ENCODE results near the gene SPOCK1. TPM values are rescaled to one million over a fixed set of nuclear protein-coding genes. Genes with fewer than 3 reads are reported as not detected.

The SPOCK1 gene
- total and polyA plus RNA-seq, 2 experiments from 2014 or later, result 8.2 to 10.5 TPM

GRCh38 chr5:137082951-137083350 lies 416.2 kb downstream of the SPOCK1 start (continued):
- TF ChIP-seq, protein P1, sequence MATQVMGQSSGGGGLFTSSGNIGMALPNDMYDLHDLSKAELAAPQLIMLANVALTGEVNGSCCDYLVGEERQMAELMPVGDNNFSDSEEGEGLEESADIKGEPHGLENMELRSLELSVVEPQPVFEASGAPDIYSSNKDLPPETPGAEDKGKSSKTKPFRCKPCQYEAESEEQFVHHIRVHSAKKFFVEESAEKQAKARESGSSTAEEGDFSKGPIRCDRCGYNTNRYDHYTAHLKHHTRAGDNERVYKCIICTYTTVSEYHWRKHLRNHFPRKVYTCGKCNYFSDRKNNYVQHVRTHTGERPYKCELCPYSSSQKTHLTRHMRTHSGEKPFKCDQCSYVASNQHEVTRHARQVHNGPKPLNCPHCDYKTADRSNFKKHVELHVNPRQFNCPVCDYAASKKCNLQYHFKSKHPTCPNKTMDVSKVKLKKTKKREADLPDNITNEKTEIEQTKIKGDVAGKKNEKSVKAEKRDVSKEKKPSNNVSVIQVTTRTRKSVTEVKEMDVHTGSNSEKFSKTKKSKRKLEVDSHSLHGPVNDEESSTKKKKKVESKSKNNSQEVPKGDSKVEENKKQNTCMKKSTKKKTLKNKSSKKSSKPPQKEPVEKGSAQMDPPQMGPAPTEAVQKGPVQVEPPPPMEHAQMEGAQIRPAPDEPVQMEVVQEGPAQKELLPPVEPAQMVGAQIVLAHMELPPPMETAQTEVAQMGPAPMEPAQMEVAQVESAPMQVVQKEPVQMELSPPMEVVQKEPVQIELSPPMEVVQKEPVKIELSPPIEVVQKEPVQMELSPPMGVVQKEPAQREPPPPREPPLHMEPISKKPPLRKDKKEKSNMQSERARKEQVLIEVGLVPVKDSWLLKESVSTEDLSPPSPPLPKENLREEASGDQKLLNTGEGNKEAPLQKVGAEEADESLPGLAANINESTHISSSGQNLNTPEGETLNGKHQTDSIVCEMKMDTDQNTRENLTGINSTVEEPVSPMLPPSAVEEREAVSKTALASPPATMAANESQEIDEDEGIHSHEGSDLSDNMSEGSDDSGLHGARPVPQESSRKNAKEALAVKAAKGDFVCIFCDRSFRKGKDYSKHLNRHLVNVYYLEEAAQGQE (IDR thresholded peaks at IDR 0.05; ENCODE audit: unreplicated experiment), result no peak
- TF ChIP-seq CTCF (conservative IDR thresholded peaks at IDR 0.05; ENCODE audit: low read depth in 2 of 2) (no peak), EZH2 (IDR thresholded peaks at IDR 0.05; ENCODE audit: low read depth, unreplicated experiment) (no peak)

GRCh38 chr5:137078171-137078665 lies 420.9 kb downstream of the SPOCK1 start:
- H3K79me2 ChIP-seq (replicated peaks; ENCODE audit: insufficient read depth), result no peaks in the 10 kb centered on the region
- no peak for ATAC-seq
- peak; percentile 11 for DNase-seq (ENCODE audit: low spot score)
- no peaks in the 10 kb centered on the region; the same call in 1 of the 2 replicates for H3K9me2 ChIP-seq (ENCODE audit: insufficient read depth)
- peaks cover 6% of the 10 kb centered on the region for H3K27me3 Mint-ChIP-seq (ENCODE audit: insufficient read depth, low read depth, poor library complexity)
- H3K4me3 ChIP-seq, result no peak overlapping the region
- peaks cover 28% of the 10 kb centered on the region for H3K4me1 Mint-ChIP-seq
- H3F3A ChIP-seq (replicated peaks; ENCODE audit: low read depth), result no peaks in the 10 kb centered on the region
- H3K9me3 Mint-ChIP-seq, result no peaks in the 10 kb centered on the region
- no peak overlapping the region for H3K27ac Mint-ChIP-seq
- H3K36me3 ChIP-seq (ENCODE audit: insufficient read depth), result no peaks in the 10 kb centered on the region
- H3K4me2 ChIP-seq, result no peak overlapping the region
- TF ChIP-seq POLR2AphosphoS5 (IDR thresholded peaks at IDR 0.05; ENCODE audit: low read depth), result no peak
- TF ChIP-seq JUNB (IDR thresholded peaks at IDR 0.05; ENCODE audit: unreplicated experiment), result no peak
- TF ChIP-seq ZNF462 (CRISPR knock-in tag; IDR thresholded peaks at IDR 0.05), result no peak
- H3K36me3 Mint-ChIP-seq (ENCODE audit: low read depth), result no peaks in the 10 kb centered on the region
- H3K4me3 Mint-ChIP-seq, result no peak overlapping the region
- H3K4me1 ChIP-seq (ENCODE audit: insufficient read depth), result no peaks in the 10 kb centered on the region
- H2AFZ ChIP-seq, result no peak overlapping the region
- H4K20me1 ChIP-seq (replicated peaks; ENCODE audit: insufficient read depth), result no peaks in the 10 kb centered on the region
- no peaks in the 10 kb centered on the region for H3K27me3 ChIP-seq (ENCODE audit: insufficient read depth)
- no peak overlapping the region for H3K27ac ChIP-seq (ENCODE audit: low read depth)

All from GM23338 (cell line).